GM12891 (cell line): ENCODE data around the gene CYP26B1.

Experiments
- POLR2A ChIP-seq: IDR thresholded peaks from 2 replicates; pipeline ENCODE4 v1.6.1; 2011; ENCODE audit warnings: low read depth, low read length, control low read depth
- POLR2AphosphoS5 ChIP-seq: IDR thresholded peaks from 2 replicates; pipeline ENCODE4 v1.6.1; 2011; ENCODE audit warnings: low read depth, low read length, control low read depth
- POU2F2 ChIP-seq: IDR thresholded peaks from 2 replicates; pipeline ENCODE4 v1.6.1; 2011; ENCODE audit warnings: low read depth, mild to moderate bottlenecking, control low read depth, low read length, moderate library complexity
- TAF1 ChIP-seq: IDR thresholded peaks from 2 replicates; pipeline ENCODE4 v1.6.1; 2011; ENCODE audit warnings: low read depth, low read length, control low read depth

DNA sequence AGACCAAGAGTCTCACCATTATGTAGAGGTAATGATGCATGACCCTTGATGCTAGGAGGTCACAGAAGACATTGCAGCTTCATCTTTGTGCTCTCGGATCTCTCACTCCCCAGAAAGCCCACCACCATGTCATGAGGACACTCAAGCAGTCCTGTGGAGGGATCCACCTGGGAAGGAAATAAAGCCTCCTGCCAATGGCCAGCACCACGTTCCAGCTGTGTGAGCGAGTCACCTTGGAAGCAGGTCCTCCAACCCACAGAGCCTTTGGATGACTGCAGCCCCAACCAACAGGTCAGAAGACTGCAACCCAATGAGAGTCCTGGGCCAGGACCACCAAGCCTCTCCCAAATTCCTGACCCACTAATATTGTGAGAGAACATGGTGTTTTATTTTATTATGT lies 38.4 kb downstream of the CYP26B1 start:
- TF ChIP-seq POLR2AphosphoS5 (no peak), POLR2A (no peak), TAF1 (no peak), POU2F2 (no peak)
